SK-N-MC (cell line): ENCODE measurements around the gene ACP1.

Source experiments
- EZH2 ChIP-seq: fragments of 200-600 bp; sonication (generic); IDR thresholded peaks from one replicate; pipeline ENCODE4 v1.6.1; 2017; ENCODE audit warnings: antibody characterized with exemption
- FOXP2 ChIP-seq: optimal IDR thresholded peaks from 2 replicates; pipeline ENCODE3; 2011; ENCODE audit warnings: mild to moderate bottlenecking, moderate library complexity; ENCODE audit not compliant: insufficient read depth; ENCODE audit errors: extremely low read length, control extremely low read depth
- POLR2AphosphoS5 ChIP-seq: IDR thresholded peaks from 2 replicates; pipeline ENCODE4 v1.6.1; 2012; ENCODE audit warnings: mild to moderate bottlenecking, low read depth, low read length, borderline replicate concordance

- TF ChIP-seq POLR2AphosphoS5 (no peak), EZH2 (no peak), FOXP2 (no peak)
Measured at GRCh38 chr2:275466-275865, 10.7 kb downstream of the ACP1 start.
